Activated CD4-positive, alpha-beta T cell treated with anti-CD3 and anti-CD28 coated beads for 36 hours (primary cell): ENCODE results near the gene BRI3BP. TPM values are rescaled to one million over a fixed set of nuclear protein-coding genes. Genes with fewer than 3 reads are reported as not detected.
"Not testable (repeated sequence)": the region's sequence is repeated elsewhere in the genome, so short reads cannot be mapped to it uniquely, and the experiment has no call there.

Experiments used
- ATAC-seq: fragments of 200-7000 bp; cut with Tn5 transposase; one replicate; pipeline ENCODE4 v1.10.0; 2021; ENCODE audit warnings: mild to moderate bottlenecking, moderate library complexity
- CTCF ChIA-PET: fragments of 350-600 bp; sonication (Branson Sonifier 250); formaldehyde crosslinking; loops from one replicate; lab custom pipeline; 2021; ENCODE audit warnings: antibody characterized with exemption; lab: Charles Lee
- POLR2A ChIA-PET: fragments of 350-600 bp; sonication (Branson Sonifier 250); formaldehyde crosslinking; loops from one replicate; lab custom pipeline; 2021; ENCODE audit warnings: antibody characterized with exemption, inconsistent platforms; lab: Charles Lee
- DNase-seq: peaks from one replicate; pipeline ENCODE4 v3.0.0-alpha.2; 2020
- H3K27ac Mint-ChIP-seq: one replicate; pipeline ENCODE4 v1.8.0; 2021; ENCODE audit warnings: mixed read lengths
- H3K27me3 Mint-ChIP-seq: one replicate; pipeline ENCODE4 v1.8.0; 2021; ENCODE audit warnings: mixed read lengths
- H3K36me3 Mint-ChIP-seq: one replicate; pipeline ENCODE4 v1.8.0; 2021; ENCODE audit warnings: low read depth, mixed read lengths
- H3K4me1 Mint-ChIP-seq: one replicate; pipeline ENCODE4 v1.8.0; 2021; ENCODE audit warnings: mixed read lengths
- H3K4me3 Mint-ChIP-seq: one replicate; pipeline ENCODE4 v1.8.0; 2021; ENCODE audit warnings: mild to moderate bottlenecking, moderate library complexity, mixed read lengths
- H3K9me3 Mint-ChIP-seq: one replicate; pipeline ENCODE4 v1.8.0; 2021; ENCODE audit warnings: low read depth, mixed read lengths
- intact Hi-C, 2 experiments: fragments of 100-400 bp; cut with DNase I in 1 of 2; cut with micrococcal nuclease in 1 of 2; formaldehyde crosslinking; loops; one replicate each; pipeline versions ENCODE4 v1.14.2 to v1.15.1; 2022 to 2024; cut with DNase I, micrococcal nuclease
- total RNA-seq, 2 experiments: library from RNA; stranded (reverse); gene quantifications; one replicate each; pipeline ENCODE4 v1.2.3, GENCODE V29; 2021

BRI3BP gene
- total RNA-seq, 2 experiments from 2014 or later, result 18.6 to 26.2 TPM

GRCh38 chr12:125069616-125070015, 76.2 kb downstream of the BRI3BP start:
- Mint-ChIP-seq H3K4me3 (no peak overlapping the region), H3K9me3 (no peaks in the 10 kb centered on the region), H3K4me1 (peaks cover 18% of the 10 kb centered on the region), H3K27ac (no peak overlapping the region), H3K36me3 (peaks cover 3% of the 10 kb centered on the region), H3K27me3 (no peaks in the 10 kb centered on the region)
- DNase-seq, result no peak
- ATAC-seq, result no peak
- intact Hi-C loops, result loop anchor here in 1 of 2 experiments (5.0 kb wide), 1 partner anchor 162 kb away; no protein-coding TSS in a partner anchor
- CTCF ChIA-PET, result interaction anchor here (0.7 kb wide), 1 partner anchor 20 kb away, joined by 3 read pairs; no protein-coding TSS in a partner anchor
- POLR2A ChIA-PET, result no interaction called here

- intact Hi-C loops, result no loop called here
- no peak overlapping the region for H3K4me3 Mint-ChIP-seq
- POLR2A ChIA-PET, result no interaction called here
- H3K27me3 Mint-ChIP-seq, result no peaks in the 10 kb centered on the region
- CTCF ChIA-PET, result no interaction called here
- H3K36me3 Mint-ChIP-seq, result peaks cover 3% of the 10 kb centered on the region
- H3K27ac Mint-ChIP-seq, result no peak overlapping the region
- peaks cover 17% of the 10 kb centered on the region for H3K4me1 Mint-ChIP-seq
- ATAC-seq, result no peak
- no peak for DNase-seq
- H3K9me3 Mint-ChIP-seq, result no peaks in the 10 kb centered on the region
These were observed 76.7 kb downstream of the BRI3BP start for GRCh38 chr12:125070112-125070511.

- DNase-seq, result no peak
- ChIA-PET CTCF (interaction anchor here (0.6 kb wide), 1 partner anchor 20 kb away, joined by 3 read pairs; no protein-coding TSS in a partner anchor), POLR2A (no interaction called here)
- Mint-ChIP-seq H3K4me3 (no peak overlapping the region), H3K4me1 (peaks cover 17% of the 10 kb centered on the region), H3K27ac (no peak overlapping the region), H3K9me3 (no peaks in the 10 kb centered on the region), H3K27me3 (no peaks in the 10 kb centered on the region), H3K36me3 (peaks cover 3% of the 10 kb centered on the region)
- intact Hi-C loops, result no loop called here
- ATAC-seq, result no peak
These were observed 77.4 kb downstream of the BRI3BP start for GRCh38 chr12:125070661-125071390.

- Mint-ChIP-seq H3K27me3 (no peaks in the 10 kb centered on the region), H3K4me3 (no peak overlapping the region), H3K4me1 (peaks cover 14% of the 10 kb centered on the region), H3K27ac (no peak overlapping the region), H3K9me3 (no peaks in the 10 kb centered on the region), H3K36me3 (peaks cover 9% of the 10 kb centered on the region)
- peak; percentile 10 for DNase-seq
- CTCF ChIA-PET, result no interaction called here
- no peak for ATAC-seq
- intact Hi-C loops, result no loop called here
- POLR2A ChIA-PET, result no interaction called here
These were observed 78.0 kb downstream of the BRI3BP start for GRCh38 chr12:125071456-125071855.

GRCh38 chr12:125072496-125072895, 79.1 kb downstream of the BRI3BP start:
- intact Hi-C loops, result no loop called here
- Mint-ChIP-seq H3K36me3 (peaks cover 13% of the 10 kb centered on the region), H3K27ac (no peak overlapping the region), H3K4me1 (peaks cover 8% of the 10 kb centered on the region), H3K4me3 (no peak overlapping the region), H3K9me3 (no peaks in the 10 kb centered on the region), H3K27me3 (no peaks in the 10 kb centered on the region)
- CTCF ChIA-PET, result no interaction called here
- ATAC-seq (no peak), DNase-seq (no peak)
- POLR2A ChIA-PET, result no interaction called here

- intact Hi-C loops, H3K27ac Mint-ChIP-seq: not testable (repeated sequence)
- H3K36me3 Mint-ChIP-seq, result peaks cover 20% of the 10 kb centered on the region
These were observed 80.8 kb downstream of the BRI3BP start for GRCh38 chr12:125074294-125074693.

GRCh38 chr12:125076103-125076502, 82.7 kb downstream of the BRI3BP start:
- ChIA-PET CTCF (interaction anchor here (1.1 kb wide), 1 partner anchor 144 kb away, joined by 5 read pairs; no protein-coding TSS in a partner anchor), POLR2A (no interaction called here)
- Mint-ChIP-seq H3K4me3 (no peak overlapping the region), H3K27me3 (no peaks in the 10 kb centered on the region), H3K36me3 (peaks cover 23% of the 10 kb centered on the region), H3K4me1 (peaks cover 8% of the 10 kb centered on the region), H3K9me3 (no peaks in the 10 kb centered on the region), H3K27ac (no peak overlapping the region)
- intact Hi-C loops, result no loop called here
- ATAC-seq (no peak), DNase-seq (no peak)

More at GRCh38 chr12:125074294-125074693, 80.8 kb downstream of the BRI3BP start:
- H3K27me3 Mint-ChIP-seq, POLR2A ChIA-PET, H3K4me1 Mint-ChIP-seq, ATAC-seq, DNase-seq, CTCF ChIA-PET, H3K9me3 Mint-ChIP-seq, H3K4me3 Mint-ChIP-seq: not testable (repeated sequence)

GRCh38 chr12:125079084-125079483, 85.6 kb downstream of the BRI3BP start:
- ChIA-PET POLR2A (no interaction called here), CTCF (no interaction called here)
- DNase-seq, result no peak
- no peak for ATAC-seq
- Mint-ChIP-seq H3K4me3 (no peak overlapping the region), H3K36me3 (peaks cover 26% of the 10 kb centered on the region), H3K9me3 (no peaks in the 10 kb centered on the region), H3K27ac (no peak overlapping the region), H3K27me3 (no peaks in the 10 kb centered on the region), H3K4me1 (no peaks in the 10 kb centered on the region)
- intact Hi-C loops, result no loop called here

GRCh38 chr12:125079648-125080645, 86.5 kb downstream of the BRI3BP start:
- Mint-ChIP-seq H3K27me3 (no peaks in the 10 kb centered on the region), H3K4me1 (no peaks in the 10 kb centered on the region), H3K36me3 (peaks cover 29% of the 10 kb centered on the region), H3K4me3 (no peak overlapping the region), H3K27ac (no peak overlapping the region), H3K9me3 (no peaks in the 10 kb centered on the region)
- ChIA-PET CTCF (no interaction called here), POLR2A (no interaction called here)
- intact Hi-C loops, result no loop called here
- ATAC-seq, result no peak
- DNase-seq, result no peak
